Right ventricle myocardium inferior (tissue), 1 donor: ENCODE results near the gene HK1. TPM values are rescaled to one million over a fixed set of nuclear protein-coding genes. Genes with fewer than 3 reads are reported as not detected.
"Not testable (repeated sequence)": the region's sequence is repeated elsewhere in the genome, so short reads cannot be mapped to it uniquely, and the experiment has no call there.

ENCODE experiments used
- ATAC-seq: fragments of 200-7000 bp; cut with Tn5 transposase; one replicate; pipeline ENCODE4 v1.9.1; 2020; ENCODE audit warnings: mild to moderate bottlenecking, moderate library complexity
- DNase-seq: peaks from one replicate; pipeline ENCODE4 v3.0.0; 2021; ENCODE audit errors: missing footprints
- intact Hi-C: fragments of 100-400 bp; cut with DNase I; formaldehyde crosslinking; loops from one replicate; pipeline ENCODE4 v1.11.0; 2022
- total RNA-seq: library from RNA; stranded (reverse); fragmentation: NEBNext Ultra II Directional; extraction: Animal tissue kit (Norgen Biotek cat#: 25700); gene quantifications from one replicate; pipeline ENCODE4 v1.2.1, GENCODE V29; 2021
- donor health status: DM: no; HTN: yes; CAD: no; lungs with severe emphysema.

HK1 gene
- total RNA-seq, 1 donor from 2014 or later: 186 TPM

- DNase-seq (no peak), ATAC-seq (no peak)
- intact Hi-C loops: loop anchor here (5.0 kb wide), 1 partner anchor 61 kb away; no protein-coding TSS in a partner anchor
Observed at GRCh38 chr10:69446229-69446628, 167.9 kb downstream of the HK1 start.

- DNase-seq (no peak), ATAC-seq (no peak)
- intact Hi-C loops: loop anchor here (5.0 kb wide), 1 partner anchor 61 kb away; no protein-coding TSS in a partner anchor
Observed at GRCh38 chr10:69446650-69447151, 168.4 kb downstream of the HK1 start.

DNA sequence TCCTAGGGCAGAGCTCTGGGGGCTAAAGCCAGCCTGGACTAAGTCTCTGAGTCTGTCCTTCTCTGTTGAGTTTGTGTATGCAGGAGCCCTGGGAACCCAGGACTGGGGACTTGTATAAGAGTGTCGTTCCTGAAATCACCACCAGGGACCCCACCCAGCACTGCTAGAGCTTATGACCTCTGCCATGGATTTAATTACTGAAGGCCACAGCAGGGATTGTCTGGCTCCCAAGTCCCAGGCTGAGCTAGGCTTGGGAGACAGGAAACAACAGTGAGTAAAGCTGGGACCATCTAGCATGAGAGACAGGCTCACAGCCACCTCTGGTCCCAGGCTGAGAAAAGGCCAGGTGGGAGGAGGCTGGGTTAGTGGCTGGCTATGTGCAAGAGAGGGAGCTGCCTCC is 171.5 kb downstream of the HK1 start:
- intact Hi-C loops: loop anchor here (5.0 kb wide), 1 partner anchor 57 kb away; no protein-coding TSS in a partner anchor
- ATAC-seq (peak; percentile 67), DNase-seq (no peak)

GRCh38 chr10:69450395-69450794 is 172.1 kb downstream of the HK1 start:
- intact Hi-C loops, DNase-seq, ATAC-seq: not testable (repeated sequence)

DNA sequence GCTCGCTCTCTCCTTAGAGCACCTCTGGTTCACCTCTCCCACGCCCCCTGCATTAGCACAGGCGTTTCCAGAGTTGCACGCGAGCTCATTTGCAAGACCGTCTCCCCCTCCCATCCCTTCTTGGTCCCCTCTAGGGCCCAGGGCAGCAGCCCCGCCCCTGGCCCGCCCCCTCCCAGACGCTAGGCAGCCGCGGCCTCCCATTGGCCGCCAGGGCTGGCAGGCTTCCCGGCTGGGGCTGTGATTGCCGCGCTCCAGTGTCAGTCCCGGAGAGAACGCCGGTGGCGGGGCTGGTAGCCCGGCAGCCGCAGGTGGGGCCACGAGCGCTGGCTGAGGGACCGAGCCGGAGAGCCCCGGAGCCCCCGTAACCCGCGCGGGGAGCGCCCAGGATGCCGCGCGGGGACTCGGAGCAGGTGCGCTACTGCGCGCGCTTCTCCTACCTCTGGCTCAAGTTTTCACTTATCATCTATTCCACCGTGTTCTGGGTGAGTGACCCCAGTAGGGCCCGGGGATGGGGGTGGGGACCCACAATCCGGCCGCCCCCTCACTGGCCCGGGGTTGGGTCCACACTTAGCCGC is 173.0 kb downstream of the HK1 start, which contains the start of gene TSPAN15:
TSS of gene TSPAN15 (plus strand) at position 257 of the 575 bp plus-strand sequence. CDS start at position 387, 130 bp downstream.
- DNase-seq (peak; percentile 94), ATAC-seq (peak; percentile 95)
- intact Hi-C loops: no loop called here

Other genes starting within 250 kb of the HK1 start
- gene SRGN, start 190.4 kb upstream of the HK1 start, total RNA-seq: 50.2 TPM
- 32.5 TPM for gene VPS26A, start 154.3 kb upstream of the HK1 start, total RNA-seq
- gene SUPV3L1, start 98.3 kb upstream of the HK1 start, total RNA-seq: 40.1 TPM
- not detected for gene HKDC1, start 58.2 kb upstream of the HK1 start, total RNA-seq
- gene TACR2, start 138.4 kb downstream of the HK1 start, total RNA-seq: 0.19 TPM
- gene TSPAN15, start 173.0 kb downstream of the HK1 start, total RNA-seq: 11.8 TPM